MCF 10A (cell line): ENCODE results near the gene DHDH. TPM values are rescaled to one million over a fixed set of nuclear protein-coding genes. Genes with fewer than 3 reads are reported as not detected.
A peak's percentile ranks its signal among the peaks of the same experiment; 100 is the strongest.

Experiments used
- BruUV-seq: library from RNA; stranded (reverse); fragments of 400-500 nt; replicated peaks from 2 replicates; lab custom pipeline; 2021; lab: Mats Ljungman, UMichigan
- CTCF ChIA-PET: fragments of 300-600 bp; sonication (Branson Sonifier 250); formaldehyde crosslinking; extraction: SDS; loops from one replicate; lab custom pipeline; 2021; ENCODE audit warnings: antibody characterized with exemption, inconsistent platforms; lab: Yijun Ruan, JAX
- POLR2A ChIA-PET: fragments of 300-600, 350-650 bp; sonication (Branson Sonifier 250); formaldehyde crosslinking; extraction: SDS; loops from one replicate; lab custom pipeline; 2020; ENCODE audit warnings: antibody characterized with exemption, inconsistent platforms; lab: Yijun Ruan, JAX
- DNase-seq: peaks from one replicate; pipeline ENCODE4 v3.0.0-alpha.2; 2018; ENCODE audit not compliant: unreplicated experiment
- H3K27ac Mint-ChIP-seq: one replicate; pipeline ENCODE4 v1.8.0; 2022; ENCODE audit warnings: mild to moderate bottlenecking, low read depth, mixed read lengths; ENCODE audit not compliant: unreplicated experiment
- H3K27me3 Mint-ChIP-seq: one replicate; pipeline ENCODE4 v1.8.0; 2022; ENCODE audit warnings: mixed read lengths; ENCODE audit not compliant: insufficient read depth, unreplicated experiment
- H3K36me3 Mint-ChIP-seq: one replicate; pipeline ENCODE4 v1.8.0; 2022; ENCODE audit warnings: mild to moderate bottlenecking, moderate library complexity, mixed read lengths; ENCODE audit not compliant: insufficient read depth, unreplicated experiment
- H3K4me1 Mint-ChIP-seq: one replicate; pipeline ENCODE4 v1.8.0; 2022; ENCODE audit warnings: mixed read lengths; ENCODE audit not compliant: insufficient read depth, unreplicated experiment
- H3K4me3 Mint-ChIP-seq: one replicate; pipeline ENCODE4 v1.8.0; 2022; ENCODE audit warnings: mild to moderate bottlenecking, moderate library complexity, mixed read lengths; ENCODE audit not compliant: unreplicated experiment
- H3K9me3 Mint-ChIP-seq: one replicate; pipeline ENCODE4 v1.8.0; 2022; ENCODE audit warnings: mixed read lengths; ENCODE audit not compliant: unreplicated experiment
- intact Hi-C: fragments of 100-400 bp; cut with micrococcal nuclease; formaldehyde crosslinking; loops from 2 replicates; pipeline ENCODE4 v1.14.1; 2022
- total RNA-seq: library from RNA; stranded (reverse); gene quantifications from 2 replicates; pipeline ENCODE4 v1.2.3, GENCODE V29; 2022
- TF ChIP-seq, protein P1 (sequence below): fragments of 200-600 bp; IDR thresholded peaks from one replicate; pipeline ENCODE4 v1.8.0; 2022; ENCODE audit warnings: antibody characterized with exemption, mild to moderate bottlenecking; ENCODE audit not compliant: unreplicated experiment

Gene DHDH
- total RNA-seq, 1 experiment from 2014 or later: not detected

DNA sequence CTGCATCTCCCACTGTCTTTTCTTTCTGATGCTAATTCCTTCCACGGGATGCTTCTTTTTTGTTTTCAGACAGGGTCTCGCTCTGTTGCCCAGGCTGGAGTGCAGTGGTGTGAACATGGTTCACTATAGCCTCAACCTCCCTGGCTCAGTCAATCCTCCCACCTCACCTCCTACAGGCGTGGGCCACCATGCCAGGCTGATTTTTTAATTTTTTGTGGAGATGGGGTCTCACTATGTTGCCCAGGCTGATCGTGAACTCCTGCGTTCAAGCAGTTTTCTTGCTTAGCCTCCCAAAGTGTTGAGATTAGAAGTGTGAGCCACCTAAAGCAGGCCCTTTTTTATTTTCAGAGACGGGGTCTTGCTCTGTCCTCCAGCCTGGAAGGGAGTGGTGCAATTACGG is 54.8 kb downstream of the DHDH start:
- peak overlapping the region; percentile 77 for H3K27ac Mint-ChIP-seq

DNA sequence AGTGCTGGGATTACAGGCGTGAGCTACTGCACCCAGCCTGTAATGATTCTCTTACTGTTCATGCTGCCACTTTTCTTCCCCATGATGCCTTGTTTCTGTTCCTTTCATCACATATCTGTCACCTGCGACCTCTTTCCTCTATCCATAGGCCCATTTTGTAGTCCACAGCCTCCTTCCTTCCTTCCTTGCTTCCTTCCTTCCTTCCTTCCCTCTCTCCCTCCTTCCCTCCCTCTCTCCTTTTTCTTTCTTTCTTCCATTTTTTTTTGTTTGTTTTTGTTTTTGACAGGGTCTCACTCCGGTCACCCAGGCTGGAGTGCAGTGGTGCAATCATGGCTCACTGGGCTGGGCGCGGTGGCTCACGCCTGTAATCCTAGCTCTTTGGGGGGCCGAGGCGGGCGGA is 55.4 kb downstream of the DHDH start:
- H3K4me3 Mint-ChIP-seq: no peak overlapping the region
- TF ChIP-seq, protein P1, sequence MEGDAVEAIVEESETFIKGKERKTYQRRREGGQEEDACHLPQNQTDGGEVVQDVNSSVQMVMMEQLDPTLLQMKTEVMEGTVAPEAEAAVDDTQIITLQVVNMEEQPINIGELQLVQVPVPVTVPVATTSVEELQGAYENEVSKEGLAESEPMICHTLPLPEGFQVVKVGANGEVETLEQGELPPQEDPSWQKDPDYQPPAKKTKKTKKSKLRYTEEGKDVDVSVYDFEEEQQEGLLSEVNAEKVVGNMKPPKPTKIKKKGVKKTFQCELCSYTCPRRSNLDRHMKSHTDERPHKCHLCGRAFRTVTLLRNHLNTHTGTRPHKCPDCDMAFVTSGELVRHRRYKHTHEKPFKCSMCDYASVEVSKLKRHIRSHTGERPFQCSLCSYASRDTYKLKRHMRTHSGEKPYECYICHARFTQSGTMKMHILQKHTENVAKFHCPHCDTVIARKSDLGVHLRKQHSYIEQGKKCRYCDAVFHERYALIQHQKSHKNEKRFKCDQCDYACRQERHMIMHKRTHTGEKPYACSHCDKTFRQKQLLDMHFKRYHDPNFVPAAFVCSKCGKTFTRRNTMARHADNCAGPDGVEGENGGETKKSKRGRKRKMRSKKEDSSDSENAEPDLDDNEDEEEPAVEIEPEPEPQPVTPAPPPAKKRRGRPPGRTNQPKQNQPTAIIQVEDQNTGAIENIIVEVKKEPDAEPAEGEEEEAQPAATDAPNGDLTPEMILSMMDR: no peak
- peaks cover 20% of the 10 kb centered on the region for H3K4me1 Mint-ChIP-seq
- peak overlapping the region; percentile 77 for H3K27ac Mint-ChIP-seq
- ChIA-PET POLR2A (interaction anchor here (1.0 kb wide), 1 partner anchor 23 kb away, joined by 4 read pairs; the partner anchor contains the start of gene FTL), CTCF (interaction anchor here (1.3 kb wide), 1 partner anchor 17 kb away, joined by 3 read pairs; no protein-coding TSS in a partner anchor)
- intact Hi-C loops: no loop called here
- BruUV-seq: no TSS peak
- H3K36me3 Mint-ChIP-seq: peaks cover 74% of the 10 kb centered on the region
- DNase-seq: no peak
- H3K27me3 Mint-ChIP-seq: no peaks in the 10 kb centered on the region
- no peaks in the 10 kb centered on the region for H3K9me3 Mint-ChIP-seq

More for the DNA sequence above, 54.8 kb downstream of the DHDH start:
- ChIA-PET POLR2A (interaction anchor here (0.6 kb wide), 1 partner anchor 501 kb away, joined by 3 read pairs; no protein-coding TSS in a partner anchor), CTCF (no interaction called here)
- intact Hi-C loops: no loop called here
- Mint-ChIP-seq H3K4me3 (no peak overlapping the region), H3K4me1 (peaks cover 17% of the 10 kb centered on the region), H3K36me3 (peaks cover 79% of the 10 kb centered on the region), H3K9me3 (no peaks in the 10 kb centered on the region), H3K27me3 (no peaks in the 10 kb centered on the region)
- TF ChIP-seq, protein P1: no peak
- DNase-seq: no peak
- no TSS peak for BruUV-seq

DNA sequence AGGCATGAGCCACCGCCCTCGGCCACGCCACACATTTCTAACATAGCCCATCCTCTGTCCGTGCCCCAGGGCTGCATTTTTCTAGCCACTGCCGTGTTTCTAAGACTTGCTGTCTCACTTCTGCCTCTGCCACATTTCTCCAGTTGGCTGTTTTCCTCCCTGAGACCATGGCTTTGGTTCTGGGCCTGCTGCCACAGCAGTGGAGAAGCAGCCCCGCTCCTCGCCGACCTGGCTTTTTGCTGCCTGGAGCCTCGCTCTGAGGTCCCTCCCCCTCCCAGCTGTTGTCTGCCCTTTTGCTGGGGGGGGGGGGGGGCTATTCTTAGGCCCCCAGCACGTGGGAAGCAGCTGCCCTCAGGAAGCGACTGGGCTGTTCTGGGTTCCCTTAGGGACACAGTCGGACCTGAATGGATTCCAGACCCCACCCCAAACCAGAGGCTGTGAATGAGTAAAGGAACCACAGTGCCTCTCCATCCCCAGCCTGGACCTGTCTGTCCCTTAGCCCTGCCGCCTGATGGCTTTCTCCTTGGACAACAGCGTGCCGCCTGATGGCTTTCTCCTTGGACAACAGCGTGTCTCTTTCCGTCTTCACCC is 56.3 kb downstream of the DHDH start:
- peak overlapping the region; percentile 75 for H3K27ac Mint-ChIP-seq
- ChIA-PET POLR2A (interaction anchor here (1.0 kb wide), 1 partner anchor 24 kb away, joined by 4 read pairs; the partner anchor contains the start of gene FTL), CTCF (interaction anchor here (1.3 kb wide), 1 partner anchor 18 kb away, joined by 3 read pairs; no protein-coding TSS in a partner anchor)
- TF ChIP-seq, protein P1: no peak
- peaks cover 65% of the 10 kb centered on the region for H3K36me3 Mint-ChIP-seq
- no peaks in the 10 kb centered on the region for H3K9me3 Mint-ChIP-seq
- peaks cover 27% of the 10 kb centered on the region for H3K4me1 Mint-ChIP-seq
- no peak for DNase-seq
- no TSS peak for BruUV-seq
- intact Hi-C loops: loop anchor here (10.0 kb wide), 1 partner anchor 235 kb away; no protein-coding TSS in a partner anchor
- H3K27me3 Mint-ChIP-seq: no peaks in the 10 kb centered on the region
- H3K4me3 Mint-ChIP-seq: no peak overlapping the region

DNA sequence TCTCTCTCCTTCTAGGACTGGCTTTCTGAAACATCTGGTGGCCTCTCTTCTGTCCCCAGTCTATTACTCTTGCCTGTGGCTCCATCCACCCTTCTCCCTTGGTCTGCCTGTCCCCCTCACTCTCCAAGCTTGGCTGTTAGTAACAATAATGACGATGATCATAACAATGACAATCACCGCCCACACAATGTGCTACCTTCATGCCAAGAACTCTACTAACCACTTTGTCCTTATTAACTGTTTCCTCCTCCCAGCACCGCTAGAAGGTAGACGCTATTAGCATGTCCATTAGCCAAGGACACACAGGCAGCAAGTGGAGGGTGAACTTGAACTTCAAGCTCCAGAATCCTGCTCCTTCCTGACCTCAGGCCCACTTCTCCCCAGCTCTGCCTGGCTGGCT is 56.9 kb downstream of the DHDH start:
- no TSS peak for BruUV-seq
- intact Hi-C loops: loop anchor here (10.0 kb wide), 1 partner anchor 234 kb away; no protein-coding TSS in a partner anchor
- ChIA-PET CTCF (interaction anchor here (0.6 to 1.3 kb wide), 4 partner anchors 19 to 202 kb away, joined by 3 to 5 read pairs (median 4); no protein-coding TSS in a partner anchor), POLR2A (no interaction called here)
- no peak overlapping the region for H3K4me3 Mint-ChIP-seq
- H3K27me3 Mint-ChIP-seq: no peaks in the 10 kb centered on the region
- H3K4me1 Mint-ChIP-seq: peaks cover 33% of the 10 kb centered on the region
- H3K36me3 Mint-ChIP-seq: peaks cover 59% of the 10 kb centered on the region
- H3K9me3 Mint-ChIP-seq: no peaks in the 10 kb centered on the region
- DNase-seq: no peak
- H3K27ac Mint-ChIP-seq: peak overlapping the region; percentile 75
- TF ChIP-seq, protein P1: no peak
